Transverse colon (tissue), 4 donors: ENCODE results near the gene CCDC12. TPM values are rescaled to one million over a fixed set of nuclear protein-coding genes. Genes with fewer than 3 reads are reported as not detected.
A peak's percentile ranks its signal among the peaks of the same experiment; 100 is the strongest.

Experiments used
- DNase-seq: peaks from one replicate; pipeline ENCODE4 v3.0.0-alpha.2; 2019
- H3K27ac ChIP-seq, 4 donors: fragments of 200-600 bp; sonication (generic); 2 replicates each; pipeline ENCODE4 v1.5.1; 2016 to 2018; ENCODE audit warnings: inconsistent platforms in 4 of 4
- H3K27me3 ChIP-seq: fragments of 200-600 bp; sonication (generic); 2 replicates; pipeline ENCODE4 v1.5.1; 2017; ENCODE audit warnings: inconsistent platforms
- H3K36me3 ChIP-seq, 4 donors: fragments of 200-600 bp; sonication (generic); 2 replicates each; pipeline ENCODE4 v1.5.1; 2017 to 2019; ENCODE audit warnings: inconsistent platforms in 4 of 4
- H3K4me1 ChIP-seq, 4 donors: fragments of 200-600 bp; sonication (generic); 2 replicates each; pipeline ENCODE4 v1.5.1; 2017 to 2020; ENCODE audit warnings: inconsistent platforms in 4 of 4
- H3K4me3 ChIP-seq, 4 donors: fragments of 200-600 bp; sonication (generic); 1 replicate in 1 of 4; 2 replicates in 3 of 4; pipeline versions ENCODE4 v1.5.1 to v1.6.1; 2017 to 2019; ENCODE audit warnings: inconsistent platforms in 4 of 4
- H3K9me3 ChIP-seq, 2 donors: fragments of 200-600 bp; sonication (generic); 2 replicates each; pipeline ENCODE4 v1.5.1; 2017 to 2019; ENCODE audit warnings: inconsistent platforms in 2 of 2
- CTCF ChIP-seq, 5 experiments: fragments of 200-600 bp in 3 of 5; fragments of 450-650 bp in 2 of 5; sonication (generic) in 3 of 5; IDR thresholded peaks; 1 replicate in 2 of 5; 2 replicates in 3 of 5; pipeline ENCODE4 v1.5.1; 2016 to 2017; ENCODE audit warnings: antibody characterized with exemption in 5 of 5, inconsistent platforms in 3 of 5, mild to moderate bottlenecking in 2 of 5, moderate library complexity in 1 of 5
- EP300 ChIP-seq: sonication (generic); formaldehyde crosslinking; IDR thresholded peaks from one replicate; pipeline ENCODE4 v1.6.1; 2017; ENCODE audit warnings: antibody characterized with exemption, low read depth
- POLR2A ChIP-seq: fragments of 450-650 bp; IDR thresholded peaks from one replicate; pipeline ENCODE4 v1.6.1; 2016; ENCODE audit warnings: antibody characterized with exemption, mild to moderate bottlenecking, moderate library complexity
- POLR2AphosphoS5 ChIP-seq, 3 donors: sonication (generic); formaldehyde crosslinking; IDR thresholded peaks; one replicate each; pipeline ENCODE4 v1.6.1; 2016; ENCODE audit warnings: antibody characterized with exemption in 3 of 3
- WGBS, 2 donors: methylation state at CpG; one replicate each; pipeline ENCODE4 v1.1.5; 2018; ENCODE audit warnings: low coverage in 1 of 2; 5-methylcytosine and 5-hydroxymethylcytosine counted together
- in situ Hi-C, 4 donors: fragments of 200-750 bp; cut with MboI; loops; one replicate each; pipeline versions ENCODE4 v1.15.0 to v1.15.1; 2017; ENCODE audit warnings: low sequenced_read_pairs in 3 of 4, low pct_ligation_motif_present in 1 of 4, low pct_unique_long_range_greater_than_20kb in 1 of 4
- intact Hi-C: fragments of 100-400 bp; cut with DNase I; formaldehyde crosslinking; loops from one replicate; pipeline ENCODE4 v1.15.1; 2023; ENCODE audit warnings: low total_unique reads
- total RNA-seq, 4 donors: library from RNA; depleted of rRNA; stranded (reverse); fragments of >200 nt; gene quantifications; one replicate each; pipeline ENCODE4 v1.1.0, GENCODE V29; 2016

The CCDC12 gene
- total RNA-seq, 4 donors from 2014 or later = 50.1 to 72.9 (median 53.0) TPM

- Histone ChIP-seq H3K9me3 (no peaks in the 10 kb centered on the region), H3K36me3 (no peaks in the 10 kb centered on the region), H3K4me1 (peaks cover 0 to 10% (median 3%) of the 10 kb centered on the region in 4 donors), H3K4me3 (peak overlapping the region; percentile 5 to 52 (median 44)), H3K27ac (peak overlapping the region; percentile 80 to 86 (median 83)), H3K27me3 (no peaks in the 10 kb centered on the region)
- WGBS, 2 donors = 51% methylated on average over 73 of the region's 85 CpGs; no CpG with 5 or more reads in 1 of the 2 donors
- peak; percentile 85 for DNase-seq
- in situ Hi-C loops (loop anchor here in 3 of 4 donors (25.0 kb wide), 2 partner anchors 153 to 297 kb away; partner anchors contain the start of genes PRSS50 (in 2 of the 3), TMIE (in 2 of the 3) and SETD2 (in 1 of the 3)), intact Hi-C loops (loop anchor here (10.0 kb wide), 1 partner anchor 155 kb away; the partner anchor contains the start of gene SETD2)
- TF ChIP-seq CTCF (IDR thresholded peaks at IDR 0.05) = no peak
- peak; percentile 57 to 76 (median 73) for TF ChIP-seq POLR2AphosphoS5 (IDR thresholded peaks at IDR 0.05)
- peak; percentile 59 for TF ChIP-seq POLR2A
- no peak for TF ChIP-seq EP300
Observed at GRCh38 chr3:47009225-47010110, 32.9 kb upstream of the CCDC12 start.

- WGBS, 2 donors = 66% methylated on average over 13 of the region's 23 CpGs; no CpG with 5 or more reads in 1 of the 2 donors
- Histone ChIP-seq H3K4me3 (peak overlapping the region in 3 of 4 donors; percentile 42 to 52 (median 47)), H3K9me3 (no peaks in the 10 kb centered on the region), H3K36me3 (no peaks in the 10 kb centered on the region), H3K4me1 (peaks cover 0 to 10% (median 3%) of the 10 kb centered on the region in 4 donors), H3K27ac (peak overlapping the region; percentile 80 to 86 (median 83)), H3K27me3 (no peaks in the 10 kb centered on the region)
- TF ChIP-seq POLR2A = no peak
- no peak for TF ChIP-seq CTCF (IDR thresholded peaks at IDR 0.05)
- no peak for TF ChIP-seq EP300
- TF ChIP-seq POLR2AphosphoS5 (IDR thresholded peaks at IDR 0.05) = no peak
- no peak for DNase-seq
- in situ Hi-C loops = loop anchor here in 3 of 4 donors (25.0 kb wide), 2 partner anchors 153 to 297 kb away; partner anchors contain the start of genes PRSS50 (in 2 of the 3), TMIE (in 2 of the 3) and SETD2 (in 1 of the 3)
- intact Hi-C loops = loop anchor here (10.0 kb wide), 1 partner anchor 156 kb away; the partner anchor contains the start of gene SETD2
Observed at GRCh38 chr3:47008851-47009224, 32.3 kb upstream of the CCDC12 start.

- peak; percentile 7 for DNase-seq
- peaks cover 0 to 10% (median 3%) of the 10 kb centered on the region in 4 donors for H3K4me1 ChIP-seq
- no peaks in the 10 kb centered on the region for H3K27me3 ChIP-seq
- intact Hi-C loops (loop anchor here (10.0 kb wide), 1 partner anchor 156 kb away; the partner anchor contains the start of gene SETD2), in situ Hi-C loops (loop anchor here in 3 of 4 donors (25.0 kb wide), 2 partner anchors 154 to 296 kb away; partner anchors contain the start of genes PRSS50 (in 2 of the 3), TMIE (in 2 of the 3) and SETD2 (in 1 of the 3))
- no peaks in the 10 kb centered on the region for H3K9me3 ChIP-seq
- WGBS, 2 donors = 80 to 95% methylated on average over 1 to 13 of the region's 13 CpGs
- no peak overlapping the region for H3K4me3 ChIP-seq
- TF ChIP-seq EP300 (no peak), POLR2AphosphoS5 (IDR thresholded peaks at IDR 0.05) (no peak), POLR2A (no peak), CTCF (IDR thresholded peaks at IDR 0.05) (no peak)
- H3K27ac ChIP-seq = no peak overlapping the region
- H3K36me3 ChIP-seq = peaks cover 0 to 2% (median 0%) of the 10 kb centered on the region in 4 donors
Observed at GRCh38 chr3:47008234-47008796, 31.8 kb upstream of the CCDC12 start.
